Mesendoderm (in vitro differentiated cells): ENCODE data around the gene PRKX.
"Not testable (repeated sequence)": the region's sequence is repeated elsewhere in the genome, so short reads cannot be mapped to it uniquely, and the experiment has no call there.

ENCODE experiments used
- DNase-seq: peaks from one replicate; pipeline ENCODE4 v3.0.0; 2013
- H2AK5ac ChIP-seq: 2 replicates; pipeline ENCODE4 v1.6.1; 2013; ENCODE audit warnings: low read length, inconsistent platforms
- H2BK120ac ChIP-seq: 2 replicates; pipeline ENCODE4 v1.6.1; 2013; ENCODE audit warnings: low read depth, mild to moderate bottlenecking, low read length, moderate library complexity, mixed read lengths
- H2BK15ac ChIP-seq: replicated peaks from 2 replicates; pipeline ENCODE4 v1.6.1; 2013; ENCODE audit warnings: low read depth, mild to moderate bottlenecking, moderate library complexity
- H2BK5ac ChIP-seq: 2 replicates; pipeline ENCODE4 v1.6.1; 2013; ENCODE audit warnings: low read length, inconsistent platforms
- H3K18ac ChIP-seq: 2 replicates; pipeline ENCODE4 v1.6.1; 2013; ENCODE audit warnings: mild to moderate bottlenecking, low read length, mixed read lengths
- H3K23ac ChIP-seq: one replicate; pipeline ENCODE4 v1.6.1; 2013; ENCODE audit warnings: low read length
- H3K27ac ChIP-seq: 2 replicates; pipeline ENCODE4 v1.5.1; 2013; ENCODE audit warnings: low read depth, mild to moderate bottlenecking, inconsistent platforms, low read length, moderate library complexity
- H3K27me3 ChIP-seq: 2 replicates; pipeline ENCODE4 v1.6.1; 2013; ENCODE audit warnings: low read length, control low read depth, mild to moderate bottlenecking, inconsistent platforms; ENCODE audit not compliant: insufficient read depth, poor library complexity
- H3K36me3 ChIP-seq: 2 replicates; pipeline ENCODE4 v1.6.1; 2013; ENCODE audit warnings: low read length, inconsistent platforms; ENCODE audit not compliant: control insufficient read depth, insufficient read depth
- H3K4ac ChIP-seq: one replicate; pipeline ENCODE4 v1.6.1; 2013; ENCODE audit warnings: low read depth, mild to moderate bottlenecking, low read length, moderate library complexity
- H3K4me1 ChIP-seq: 2 replicates; pipeline ENCODE4 v1.6.1; 2013; ENCODE audit warnings: low read depth, low read length, inconsistent platforms; ENCODE audit not compliant: control insufficient read depth
- H3K4me2 ChIP-seq: 2 replicates; pipeline ENCODE4 v1.6.1; 2013; ENCODE audit warnings: low read length
- H3K4me3 ChIP-seq: 2 replicates; pipeline ENCODE4 v1.5.1; 2013; ENCODE audit warnings: mild to moderate bottlenecking, low read length
- H3K56ac ChIP-seq: one replicate; pipeline ENCODE4 v1.6.1; 2013; ENCODE audit warnings: low read length
- H3K79me1 ChIP-seq: 2 replicates; pipeline ENCODE4 v1.6.1; 2013; ENCODE audit warnings: low read length, inconsistent platforms
- H3K79me2 ChIP-seq: 2 replicates; pipeline ENCODE4 v1.6.1; 2013; ENCODE audit warnings: mild to moderate bottlenecking, low read length; ENCODE audit not compliant: control insufficient read depth, insufficient read depth
- H3K9ac ChIP-seq: 2 replicates; pipeline ENCODE4 v1.6.1; 2013; ENCODE audit warnings: low read length, inconsistent platforms
- H4K5ac ChIP-seq: one replicate; pipeline ENCODE4 v1.6.1; 2013; ENCODE audit warnings: low read length
- H4K8ac ChIP-seq: one replicate; pipeline ENCODE4 v1.6.1; 2013; ENCODE audit warnings: low read depth, mild to moderate bottlenecking, control low read depth, low read length, moderate library complexity
- WGBS: extraction: QIAGEN DNeasy Blood & Tissue Kit; methylation state at CpG from one replicate; pipeline ENCODE4 v1.1.7; 2013; ENCODE audit warnings: low lambda C conversion rate, missing lambda C conversion rate; ENCODE audit not compliant: insufficient coverage; ENCODE audit errors: extremely low coverage; 5-methylcytosine and 5-hydroxymethylcytosine counted together

Gene PRKX

DNA sequence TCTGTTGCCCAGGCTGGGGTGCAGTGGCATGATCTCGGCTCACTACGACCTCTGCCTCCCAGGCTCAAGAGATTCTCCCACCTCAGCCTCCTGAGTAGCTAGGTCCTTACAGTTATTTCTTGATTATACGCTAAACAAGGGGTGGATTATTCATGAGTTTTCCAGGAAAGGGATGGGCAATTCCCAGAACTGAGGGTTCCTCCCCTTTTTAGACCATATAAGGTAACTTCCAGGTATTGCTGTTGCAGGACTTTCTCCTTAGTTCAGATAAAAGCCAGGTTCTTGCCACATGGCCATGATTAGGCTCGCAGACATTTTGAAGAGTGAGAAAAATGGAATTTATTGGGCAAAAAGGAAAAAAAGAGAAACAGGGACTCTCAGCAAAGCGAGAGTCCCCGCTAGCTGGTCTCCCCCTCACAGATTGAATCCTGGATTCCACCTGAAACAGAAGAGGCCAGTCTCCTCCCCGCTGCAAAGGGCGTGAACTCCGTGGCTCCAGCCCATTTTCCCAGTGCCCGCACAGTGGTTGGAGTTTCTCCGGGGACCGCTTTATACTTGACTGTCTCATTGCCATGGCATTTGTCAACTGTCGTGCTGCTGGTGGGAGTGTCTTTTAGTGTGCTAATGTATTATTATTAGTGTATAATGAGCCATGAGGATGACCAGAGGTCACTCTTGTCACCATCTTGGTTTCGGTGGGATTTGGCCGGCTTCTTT, 19.0 kb upstream of the PRKX start:
- not testable (repeated sequence) for H3K23ac ChIP-seq, H3K9ac ChIP-seq, H3K27ac ChIP-seq, H2BK15ac ChIP-seq, H3K56ac ChIP-seq, H3K27me3 ChIP-seq, H2BK120ac ChIP-seq, DNase-seq, H3K36me3 ChIP-seq, H3K18ac ChIP-seq, H4K5ac ChIP-seq, H3K4me3 ChIP-seq, H3K79me2 ChIP-seq, H4K8ac ChIP-seq, H3K4ac ChIP-seq, H3K4me2 ChIP-seq, H2AK5ac ChIP-seq, H3K4me1 ChIP-seq, H3K79me1 ChIP-seq, H2BK5ac ChIP-seq
- no CpG with 5 or more reads among the region's 15 CpGs for WGBS

DNA sequence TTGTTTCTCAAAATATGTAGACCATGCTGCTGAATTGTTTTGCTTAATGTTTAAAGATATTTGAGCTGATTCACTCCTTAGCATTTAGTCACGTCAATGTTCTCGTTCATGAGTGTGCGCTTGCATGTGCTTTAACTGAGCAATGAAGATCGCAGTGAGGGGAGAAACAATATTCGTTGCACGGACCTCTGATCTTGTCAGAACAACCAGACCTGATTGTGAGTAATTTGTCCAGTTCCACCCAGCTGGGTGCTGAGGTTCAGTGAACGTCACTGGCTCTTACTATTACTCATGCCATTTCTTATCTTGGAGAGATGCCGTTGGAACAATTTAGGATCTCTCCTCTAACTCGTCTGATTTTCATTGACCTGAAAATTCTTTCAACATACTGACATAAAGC, 15.0 kb upstream of the PRKX start:
- Histone ChIP-seq H3K18ac (no peak overlapping the region), H3K36me3 (no peaks in the 10 kb centered on the region), H3K23ac (no peak overlapping the region), H4K5ac (no peak overlapping the region), H3K4me1 (no peaks in the 10 kb centered on the region), H4K8ac (no peak overlapping the region), H2BK120ac (no peak overlapping the region), H2BK15ac (no peak overlapping the region), H3K56ac (no peak overlapping the region), H2BK5ac (no peak overlapping the region), H3K9ac (no peak overlapping the region), H3K4me2 (no peak overlapping the region), H3K27ac (no peak overlapping the region), H3K27me3 (no peaks in the 10 kb centered on the region), H3K79me1 (no peaks in the 10 kb centered on the region), H3K4me3 (no peak overlapping the region), H2AK5ac (no peak overlapping the region), H3K79me2 (no peaks in the 10 kb centered on the region), H3K4ac (no peak overlapping the region)
- DNase-seq, result no peak
- WGBS, result no CpG with 5 or more reads among the region's 9 CpGs

DNA sequence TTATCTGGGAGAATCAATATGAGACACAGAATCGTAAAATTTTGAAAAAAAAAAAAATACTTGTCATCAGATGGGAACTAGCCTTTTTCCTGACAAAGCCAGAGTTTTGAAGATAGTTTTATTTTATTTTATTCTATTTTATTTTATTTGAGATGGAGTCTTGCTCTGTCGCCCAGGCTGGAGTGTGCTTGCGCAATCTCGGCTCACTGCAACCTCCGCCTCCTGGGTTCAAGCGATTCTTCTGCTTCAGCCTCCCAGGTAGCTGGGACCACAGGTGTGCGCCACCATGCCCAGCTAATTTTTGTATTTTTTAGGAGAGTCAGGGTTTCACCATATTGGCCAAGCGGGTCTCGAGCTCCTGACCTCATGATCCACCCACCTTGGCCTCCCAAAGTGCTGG, 10.0 kb upstream of the PRKX start:
- H4K8ac ChIP-seq, H3K18ac ChIP-seq, H3K79me1 ChIP-seq, H3K4me1 ChIP-seq, DNase-seq, H3K23ac ChIP-seq, H3K27ac ChIP-seq, H3K79me2 ChIP-seq, H3K4me3 ChIP-seq, H2BK5ac ChIP-seq, H2AK5ac ChIP-seq, H4K5ac ChIP-seq, H2BK120ac ChIP-seq, H3K4ac ChIP-seq, H3K27me3 ChIP-seq, H3K56ac ChIP-seq, H3K4me2 ChIP-seq, H3K36me3 ChIP-seq, H3K9ac ChIP-seq, H2BK15ac ChIP-seq: not testable (repeated sequence)
- no CpG with 5 or more reads among the region's 9 CpGs for WGBS

DNA sequence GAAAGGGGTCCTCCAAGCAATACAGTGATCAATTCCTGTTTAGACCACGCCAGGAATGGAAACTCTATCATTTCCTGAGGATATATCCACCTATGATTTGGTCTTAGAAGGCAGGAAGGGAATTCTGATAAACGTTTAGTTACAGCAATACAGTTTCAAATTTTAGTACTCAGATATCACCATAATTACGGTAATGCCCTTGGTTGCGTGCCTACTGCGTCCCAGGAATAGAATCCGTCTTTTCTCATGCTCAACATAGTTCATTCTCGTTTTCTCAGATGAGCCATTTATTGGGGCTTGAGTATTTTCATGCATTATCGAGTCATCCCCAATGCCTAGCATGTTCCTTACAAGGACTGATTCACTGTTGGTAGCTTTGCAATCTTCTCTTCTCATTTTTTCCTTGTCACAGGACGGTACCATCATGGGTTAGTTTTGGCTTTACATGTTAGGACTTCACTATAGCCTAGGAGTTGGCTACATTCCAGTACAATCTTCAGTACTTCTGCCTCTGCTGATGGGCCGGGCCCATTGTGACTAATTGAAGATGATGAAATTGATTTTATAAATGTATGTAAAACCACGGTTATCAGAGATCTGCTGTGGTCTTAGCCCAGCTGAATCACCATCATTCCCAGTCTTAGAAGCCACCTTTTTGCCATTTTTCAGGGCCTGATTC, 4.4 kb upstream of the PRKX start:
- Histone ChIP-seq H2BK15ac (no peak overlapping the region), H4K5ac (no peak overlapping the region), H2AK5ac (no peak overlapping the region), H3K4me1 (no peaks in the 10 kb centered on the region), H2BK5ac (no peak overlapping the region), H3K4ac (no peak overlapping the region), H3K4me2 (no peak overlapping the region), H2BK120ac (no peak overlapping the region), H3K79me1 (no peaks in the 10 kb centered on the region), H3K79me2 (no peaks in the 10 kb centered on the region), H3K27me3 (no peaks in the 10 kb centered on the region), H3K27ac (no peak overlapping the region), H3K36me3 (no peaks in the 10 kb centered on the region), H3K23ac (no peak overlapping the region), H3K56ac (no peak overlapping the region), H3K9ac (no peak overlapping the region), H4K8ac (no peak overlapping the region), H3K18ac (no peak overlapping the region), H3K4me3 (no peak overlapping the region)
- DNase-seq, result no peak
- WGBS, result no CpG with 5 or more reads among the region's 11 CpGs

DNA sequence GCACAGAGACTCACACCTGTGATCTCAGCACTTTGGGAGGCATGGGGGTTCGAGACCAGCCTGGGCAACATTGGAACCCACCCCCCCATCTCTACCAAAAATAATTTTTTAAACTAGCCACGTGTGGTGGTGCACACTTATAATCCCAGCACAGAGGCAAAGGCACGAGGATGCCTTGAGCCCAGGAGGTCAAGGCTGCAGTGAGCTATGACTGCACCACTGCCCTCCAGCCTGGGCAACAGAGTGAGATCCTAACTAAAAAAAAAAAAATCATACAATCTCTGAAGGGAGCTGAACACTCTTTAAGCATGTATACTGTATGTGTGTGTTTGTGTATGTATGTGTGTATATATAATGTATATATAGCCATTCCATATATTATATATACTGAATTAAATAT, 2.5 kb upstream of the PRKX start:
- Histone ChIP-seq H3K4me3 (no peak overlapping the region), H2BK15ac (no peak overlapping the region), H3K79me1 (no peaks in the 10 kb centered on the region), H2BK120ac (no peak overlapping the region), H3K4me2 (no peak overlapping the region), H3K18ac (no peak overlapping the region), H2BK5ac (no peak overlapping the region), H3K9ac (no peak overlapping the region), H3K79me2 (peaks cover 17% of the 10 kb centered on the region), H3K4me1 (no peaks in the 10 kb centered on the region), H3K36me3 (no peaks in the 10 kb centered on the region), H3K27ac (no peak overlapping the region), H4K8ac (no peak overlapping the region), H4K5ac (no peak overlapping the region), H3K23ac (no peak overlapping the region), H3K56ac (no peak overlapping the region), H3K4ac (no peak overlapping the region), H2AK5ac (no peak overlapping the region), H3K27me3 (no peaks in the 10 kb centered on the region)
- no peak for DNase-seq
- no CpG with 5 or more reads among the region's 3 CpGs for WGBS
